H9 (cell line): Measurements from ENCODE around the gene HIP1R. TPM values are rescaled to one million over a fixed set of nuclear protein-coding genes. Genes with fewer than 3 reads are reported as not detected.

Source experiments
- DNase-seq: peaks from one replicate; pipeline ENCODE4 v3.0.0-alpha.2; 2017
- H2AFZ ChIP-seq: one replicate; pipeline ENCODE4 v1.6.1; 2013; ENCODE audit warnings: mild to moderate bottlenecking, low read length, control low read depth, moderate library complexity
- H2AK5ac ChIP-seq: 2 replicates; pipeline ENCODE4 v1.6.1; 2013; ENCODE audit warnings: low read length, control low read depth, mixed read lengths; ENCODE audit not compliant: insufficient read length
- H2BK120ac ChIP-seq: one replicate; pipeline ENCODE4 v1.6.1; 2013; ENCODE audit warnings: low read depth, mild to moderate bottlenecking, low read length, control low read depth, inconsistent platforms; ENCODE audit not compliant: poor library complexity, severe bottlenecking
- H2BK12ac ChIP-seq: 2 replicates; pipeline ENCODE4 v1.6.1; 2013; ENCODE audit warnings: low read length, control low read depth, mixed read lengths, low read depth; ENCODE audit not compliant: insufficient read length
- H2BK15ac ChIP-seq: 2 replicates; pipeline ENCODE4 v1.6.1; 2013; ENCODE audit warnings: low read depth, low read length, control low read depth
- H2BK20ac ChIP-seq: one replicate; pipeline ENCODE4 v1.6.1; 2013; ENCODE audit warnings: low read depth, mild to moderate bottlenecking, low read length, control low read depth, inconsistent platforms; ENCODE audit not compliant: poor library complexity, severe bottlenecking
- H2BK5ac ChIP-seq: 2 replicates; pipeline ENCODE4 v1.6.1; 2013; ENCODE audit warnings: low read length, control low read depth, mixed read lengths; ENCODE audit not compliant: insufficient read length
- H3K14ac ChIP-seq: 2 replicates; pipeline ENCODE4 v1.6.1; 2013; ENCODE audit warnings: low read length, control low read depth; ENCODE audit not compliant: insufficient read depth
- H3K18ac ChIP-seq: 2 replicates; pipeline ENCODE4 v1.6.1; 2013; ENCODE audit warnings: low read depth, mild to moderate bottlenecking, mixed read lengths, low read length, control low read depth; ENCODE audit not compliant: insufficient read length
- H3K23ac ChIP-seq: 2 replicates; pipeline ENCODE4 v1.6.1; 2013; ENCODE audit warnings: low read length, control low read depth, mixed read lengths, low read depth; ENCODE audit not compliant: insufficient read length
- H3K23me2 ChIP-seq: 2 replicates; pipeline ENCODE4 v1.6.1; 2013; ENCODE audit warnings: low read depth, mild to moderate bottlenecking, mixed read lengths, low read length, control low read depth; ENCODE audit not compliant: insufficient read length, poor library complexity, severe bottlenecking
- H3K27ac ChIP-seq: 2 replicates; pipeline ENCODE4 v1.5.1; 2013; ENCODE audit warnings: low read length, control low read depth, mixed read lengths, low read depth; ENCODE audit not compliant: insufficient read length
- H3K27me3 ChIP-seq: 2 replicates; pipeline ENCODE4 v1.6.1; 2013; ENCODE audit warnings: low read length, control low read depth, inconsistent platforms; ENCODE audit not compliant: insufficient read depth
- H3K4ac ChIP-seq: 2 replicates; pipeline ENCODE4 v1.6.1; 2013; ENCODE audit warnings: low read depth, mild to moderate bottlenecking, control low read depth, inconsistent platforms, low read length, moderate library complexity
- H3K4me1 ChIP-seq: 2 replicates; pipeline ENCODE4 v1.6.1; 2013; ENCODE audit warnings: low read length, control low read depth, inconsistent platforms; ENCODE audit not compliant: insufficient read depth
- H3K4me2 ChIP-seq: 2 replicates; pipeline ENCODE4 v1.6.1; 2013; ENCODE audit warnings: low read length, control low read depth, mixed read lengths; ENCODE audit not compliant: insufficient read length, insufficient read depth
- H3K56ac ChIP-seq: 2 replicates; pipeline ENCODE4 v1.6.1; 2013; ENCODE audit warnings: low read depth, mild to moderate bottlenecking, mixed read lengths, low read length, control low read depth; ENCODE audit not compliant: insufficient read length
- H3K79me1 ChIP-seq: 2 replicates; pipeline ENCODE4 v1.6.1; 2013; ENCODE audit warnings: low read depth, mild to moderate bottlenecking, moderate library complexity, low read length, control low read depth, inconsistent platforms; ENCODE audit not compliant: insufficient read depth, poor library complexity, severe bottlenecking
- H3K79me2 ChIP-seq: 2 replicates; pipeline ENCODE4 v1.6.1; 2013; ENCODE audit warnings: low read length, control low read depth, inconsistent platforms; ENCODE audit not compliant: insufficient read depth
- H3K9ac ChIP-seq: 2 replicates; pipeline ENCODE4 v1.6.1; 2013; ENCODE audit warnings: low read length, control low read depth, mixed read lengths; ENCODE audit not compliant: insufficient read length; ENCODE audit errors: extremely low read depth
- H3K9me3 ChIP-seq: one replicate; pipeline ENCODE4 v1.6.1; 2013; ENCODE audit warnings: low read depth, low read length, inconsistent platforms; ENCODE audit not compliant: control insufficient read depth
- H3T11ph ChIP-seq: one replicate; pipeline ENCODE4 v1.6.1; 2013; ENCODE audit warnings: mild to moderate bottlenecking, low read length, control low read depth, inconsistent platforms
- H4K20me1 ChIP-seq: one replicate; pipeline ENCODE4 v1.6.1; 2013; ENCODE audit not compliant: control insufficient read depth, insufficient read length, insufficient read depth
- H4K5ac ChIP-seq: 2 replicates; pipeline ENCODE4 v1.6.1; 2013; ENCODE audit warnings: low read depth, mild to moderate bottlenecking, mixed read lengths, low read length, control low read depth; ENCODE audit not compliant: insufficient read length
- H4K8ac ChIP-seq: replicated peaks from 2 replicates; pipeline ENCODE4 v1.6.1; 2013; ENCODE audit warnings: low read length, control low read depth, mixed read lengths, low read depth; ENCODE audit not compliant: insufficient read length
- H4K91ac ChIP-seq: 2 replicates; pipeline ENCODE4 v1.6.1; 2013; ENCODE audit warnings: low read depth, mild to moderate bottlenecking, moderate library complexity, mixed read lengths, low read length, control low read depth; ENCODE audit not compliant: insufficient read length
- H3K27ac Mint-ChIP-seq, 3 experiments: 2 replicates in 2 of 3; 3 replicates in 1 of 3; pipeline ENCODE4 v1.8.0; 2020 to 2021; ENCODE audit warnings: mixed read lengths in 3 of 3, mild to moderate bottlenecking in 1 of 3, moderate library complexity in 1 of 3
- H3K27me3 Mint-ChIP-seq: 2 replicates; pipeline ENCODE4 v1.8.0; 2021; ENCODE audit warnings: low read depth, mild to moderate bottlenecking, moderate library complexity, mixed read lengths
- H3K36me3 Mint-ChIP-seq, 3 experiments: 2 replicates in 2 of 3; 3 replicates in 1 of 3; pipeline ENCODE4 v1.8.0; 2020 to 2021; ENCODE audit warnings: low read depth in 3 of 3, mixed read lengths in 3 of 3; ENCODE audit not compliant: insufficient read depth in 1 of 3
- H3K4me1 Mint-ChIP-seq, 2 experiments: 2 replicates each; pipeline ENCODE4 v1.8.0; 2020; ENCODE audit warnings: mixed read lengths in 2 of 2
- H3K4me3 Mint-ChIP-seq, 2 experiments: 2 replicates in 1 of 2; 3 replicates in 1 of 2; pipeline ENCODE4 v1.8.0; 2020 to 2021; ENCODE audit warnings: mild to moderate bottlenecking in 2 of 2, mixed read lengths in 2 of 2, moderate library complexity in 1 of 2
- H3K9me3 Mint-ChIP-seq, 2 experiments: 2 replicates in 1 of 2; 3 replicates in 1 of 2; pipeline ENCODE4 v1.8.0; 2020; ENCODE audit warnings: mild to moderate bottlenecking in 2 of 2, mixed read lengths in 2 of 2, moderate library complexity in 1 of 2
- WGBS: extraction: QIAGEN DNeasy Blood & Tissue Kit; methylation state at CpG from one replicate; pipeline ENCODE4 v1.1.7; 2013; ENCODE audit warnings: missing lambda C conversion rate, low lambda C conversion rate, mixed read lengths; ENCODE audit not compliant: insufficient read length; ENCODE audit errors: extremely low coverage; 5-methylcytosine and 5-hydroxymethylcytosine counted together
- total RNA-seq: library from RNA; stranded (reverse); gene quantifications from 2 replicates; pipeline ENCODE4 v1.2.1, GENCODE V29; 2021
- TF ChIP-seq, protein P1 (sequence below): fragments of 200-600 bp; sonication (generic); conservative IDR thresholded peaks from 3 replicates; pipeline ENCODE4 v1.8.0; 2021; ENCODE audit warnings: antibody characterized with exemption, mild to moderate bottlenecking

HIP1R gene
- total RNA-seq, 1 experiment from 2014 or later = 17.4 TPM

DNA sequence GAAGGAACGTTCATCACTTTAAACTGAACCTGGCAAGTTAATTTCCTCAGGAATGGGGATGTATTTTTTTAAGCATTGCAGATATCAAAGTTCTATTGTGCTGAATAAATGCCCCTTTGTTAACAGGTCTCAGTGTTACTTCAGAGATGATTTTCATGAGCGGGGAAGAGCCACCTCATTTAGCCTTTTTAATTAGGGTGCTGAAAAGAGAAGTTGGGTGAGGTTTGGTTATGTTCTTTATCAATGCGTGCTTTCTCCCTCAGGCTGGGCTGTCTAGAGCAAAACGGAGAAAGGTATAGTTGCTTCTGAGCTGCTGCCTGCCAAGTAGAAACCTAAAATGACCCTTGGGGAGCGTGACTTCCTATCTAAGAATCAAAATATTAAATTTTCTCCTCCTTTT lies 8.0 kb upstream of the HIP1R start:
- TF ChIP-seq, protein P1, sequence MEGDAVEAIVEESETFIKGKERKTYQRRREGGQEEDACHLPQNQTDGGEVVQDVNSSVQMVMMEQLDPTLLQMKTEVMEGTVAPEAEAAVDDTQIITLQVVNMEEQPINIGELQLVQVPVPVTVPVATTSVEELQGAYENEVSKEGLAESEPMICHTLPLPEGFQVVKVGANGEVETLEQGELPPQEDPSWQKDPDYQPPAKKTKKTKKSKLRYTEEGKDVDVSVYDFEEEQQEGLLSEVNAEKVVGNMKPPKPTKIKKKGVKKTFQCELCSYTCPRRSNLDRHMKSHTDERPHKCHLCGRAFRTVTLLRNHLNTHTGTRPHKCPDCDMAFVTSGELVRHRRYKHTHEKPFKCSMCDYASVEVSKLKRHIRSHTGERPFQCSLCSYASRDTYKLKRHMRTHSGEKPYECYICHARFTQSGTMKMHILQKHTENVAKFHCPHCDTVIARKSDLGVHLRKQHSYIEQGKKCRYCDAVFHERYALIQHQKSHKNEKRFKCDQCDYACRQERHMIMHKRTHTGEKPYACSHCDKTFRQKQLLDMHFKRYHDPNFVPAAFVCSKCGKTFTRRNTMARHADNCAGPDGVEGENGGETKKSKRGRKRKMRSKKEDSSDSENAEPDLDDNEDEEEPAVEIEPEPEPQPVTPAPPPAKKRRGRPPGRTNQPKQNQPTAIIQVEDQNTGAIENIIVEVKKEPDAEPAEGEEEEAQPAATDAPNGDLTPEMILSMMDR = no peak
- no peak overlapping the region for H3K4me2 ChIP-seq
- H3K9me3 Mint-ChIP-seq = no peaks in the 10 kb centered on the region

More for the DNA sequence above, 8.0 kb upstream of the HIP1R start:
- no peak overlapping the region for H2BK120ac ChIP-seq
- Mint-ChIP-seq H3K27ac (no peak overlapping the region), H3K36me3 (no peaks in the 10 kb centered on the region), H3K4me1 (peaks cover 8% of the 10 kb centered on the region in 2 experiments), H3K27me3 (peaks cover 86% of the 10 kb centered on the region), H3K4me3 (no peak overlapping the region)
- no peak overlapping the region for H3K9ac ChIP-seq
- WGBS = no CpG with 5 or more reads among the region's 5 CpGs
- no peak overlapping the region for H3K4ac ChIP-seq
- no peak overlapping the region for H3K56ac ChIP-seq
- no peaks in the 10 kb centered on the region for H3K79me1 ChIP-seq
- no peak overlapping the region for H3K27ac ChIP-seq
- 0 out of 2 replicates have a peak, but pooled peaks cover 2% of the 10 kb centered on the region for H3K27me3 ChIP-seq
- no peak overlapping the region for H2AK5ac ChIP-seq
- peaks cover 3% of the 10 kb centered on the region for H4K20me1 ChIP-seq
- H3K79me2 ChIP-seq = no peaks in the 10 kb centered on the region
- H4K8ac ChIP-seq = no peak overlapping the region
- H3K18ac ChIP-seq = no peak overlapping the region
- H3K23ac ChIP-seq = no peak overlapping the region
- H4K5ac ChIP-seq = no peak overlapping the region
- no peak overlapping the region for H4K91ac ChIP-seq
- H3K4me1 ChIP-seq = no peaks in the 10 kb centered on the region
- no peak overlapping the region for H2BK20ac ChIP-seq
- DNase-seq = no peak
- H2AFZ ChIP-seq = no peak overlapping the region
- H2BK5ac ChIP-seq = no peak overlapping the region
- H2BK15ac ChIP-seq = no peak overlapping the region
- no peak overlapping the region for H3K14ac ChIP-seq
- no peaks in the 10 kb centered on the region for H3K23me2 ChIP-seq
- no peak overlapping the region for H2BK12ac ChIP-seq
- H3T11ph ChIP-seq = no peak overlapping the region
- H3K9me3 ChIP-seq = no peaks in the 10 kb centered on the region
